K562 (cell line): Measurements from ENCODE around the gene CMTM4. TPM values are rescaled to one million over a fixed set of nuclear protein-coding genes. Genes with fewer than 3 reads are reported as not detected.

Experiments used
- ATAC-seq: fragments of 200-7000 bp; cut with Tn5 transposase; 3 replicates; pipeline ENCODE4 v1.9.1; 2020; ENCODE audit warnings: moderate library complexity
- BruUV-seq: library from RNA; stranded (reverse); fragments of 400-500 nt; replicated peaks from 2 replicates; lab custom pipeline; 2021; lab: Mats Ljungman, UMichigan
- CTCF ChIA-PET: fragments of 300-600 bp; formaldehyde crosslinking; extraction: SDS; loops from one replicate; lab custom pipeline; 2021; ENCODE audit warnings: low intra/inter-chr PET ratio; lab: Yijun Ruan, JAX
- POLR2A ChIA-PET: fragments of 300-600, 350-650 bp; sonication (Branson Sonifier 250); formaldehyde crosslinking; extraction: SDS; loops from one replicate; lab custom pipeline; 2021; ENCODE audit warnings: antibody characterized with exemption, inconsistent platforms; lab: Yijun Ruan, JAX
- DNase-seq, 4 experiments: peaks; one replicate each; pipeline versions ENCODE4 v3.0.0 to v3.0.0-alpha.2; 2011 to 2018; ENCODE audit warnings: low spot score in 3 of 4, mixed read lengths in 3 of 4; ENCODE audit errors: extremely low read depth in 1 of 4
- FAIRE-seq: peaks from 2 replicates; lab custom pipeline; 2011; peaks lifted over from hg19 to GRCh38; lab: Jason Lieb, UNC
- H2AFZ ChIP-seq: 2 replicates; pipeline ENCODE4 v1.6.0; 2011; ENCODE audit warnings: low read depth, low read length, control low read depth, inconsistent platforms
- H3K27ac ChIP-seq: fragments of 200-600 bp; 3 replicates; pipeline ENCODE4 v1.8.0; 2011; ENCODE audit warnings: low read depth, mild to moderate bottlenecking, control low read depth, inconsistent platforms, low read length, moderate library complexity, mixed read lengths; ENCODE audit errors: extremely low read depth
- H3K27me3 ChIP-seq, 2 experiments: fragments of 300-600 bp in 1 of 2; 2 replicates in 1 of 2; 3 replicates in 1 of 2; pipeline versions ENCODE4 v1.6.0 to v1.8.0; 2011; ENCODE audit warnings: inconsistent platforms in 2 of 2, low read length in 2 of 2, mild to moderate bottlenecking in 1 of 2, mixed read lengths in 1 of 2, moderate library complexity in 1 of 2; ENCODE audit not compliant: control insufficient read depth in 2 of 2, insufficient read depth in 2 of 2
- H3K36me3 ChIP-seq: fragments of 300-600 bp; 3 replicates; pipeline ENCODE4 v1.8.0; 2011; ENCODE audit warnings: mild to moderate bottlenecking, low read length, inconsistent platforms; ENCODE audit not compliant: control insufficient read depth, insufficient read depth
- H3K4me1 ChIP-seq, 2 experiments: fragments of 200-600 bp in 1 of 2; replicated peaks in 1 of 2; 2 replicates in 1 of 2; 3 replicates in 1 of 2; pipeline versions ENCODE4 v1.5.1 to v1.8.0; 2011; ENCODE audit warnings: inconsistent platforms in 2 of 2, low read length in 2 of 2, mild to moderate bottlenecking in 1 of 2, mixed read lengths in 1 of 2, moderate library complexity in 1 of 2; ENCODE audit not compliant: control insufficient read depth in 2 of 2, insufficient read depth in 2 of 2
- H3K4me2 ChIP-seq: 2 replicates; pipeline ENCODE4 v1.6.1; 2011; ENCODE audit warnings: low read length, control low read depth, inconsistent platforms, mixed read lengths; ENCODE audit not compliant: insufficient read depth
- H3K4me3 ChIP-seq: fragments of 200-600 bp; sonication (generic), shearing (Covaris generic); 2 replicates; pipeline ENCODE4 v1.5.1; 2016; ENCODE audit warnings: control low read depth, inconsistent platforms
- H3K79me2 ChIP-seq: fragments of 200-600 bp; 3 replicates; pipeline ENCODE4 v1.8.0; 2011; ENCODE audit warnings: low read length, inconsistent platforms; ENCODE audit not compliant: control insufficient read depth, insufficient read depth
- H3K9ac ChIP-seq, 2 experiments: 2 replicates each; pipeline versions ENCODE4 v1.6.0 to v1.6.1; 2011; ENCODE audit warnings: low read depth in 2 of 2, low read length in 2 of 2, control low read depth in 1 of 2, inconsistent platforms in 1 of 2, mild to moderate bottlenecking in 1 of 2, mixed read lengths in 1 of 2; ENCODE audit not compliant: insufficient read depth in 1 of 2
- H3K9me1 ChIP-seq: one replicate; pipeline ENCODE4 v1.6.0; 2011; ENCODE audit warnings: inconsistent platforms, mild to moderate bottlenecking, low read length, moderate library complexity; ENCODE audit not compliant: control insufficient read depth, insufficient read depth
- H3K9me3 ChIP-seq: replicated peaks from 2 replicates; pipeline ENCODE4 v1.5.1; 2011; ENCODE audit warnings: low read depth, low read length, inconsistent platforms; ENCODE audit not compliant: control insufficient read depth, insufficient read depth
- H4K20me1 ChIP-seq: replicated peaks from 2 replicates; pipeline ENCODE4 v1.6.1; 2011; ENCODE audit warnings: low read length, inconsistent platforms, mixed read lengths; ENCODE audit not compliant: control insufficient read depth, insufficient read depth
- AFF4 ChIP-seq: sonication (generic); formaldehyde crosslinking; IDR thresholded peaks from 2 replicates; pipeline ENCODE4 v1.8.0; 2023; ENCODE audit warnings: mild to moderate bottlenecking, missing genetic modification reagents
- BRD4 ChIP-seq: fragments of 200-600 bp; sonication (generic); IDR thresholded peaks from 2 replicates; pipeline ENCODE4 v1.6.1; 2017; ENCODE audit warnings: inconsistent platforms
- CBFB ChIP-seq: sonication (generic); formaldehyde crosslinking; IDR thresholded peaks from 2 replicates; pipeline ENCODE4 v1.4.0; 2020; ENCODE audit warnings: mild to moderate bottlenecking, missing genetic modification reagents
- GATAD2A ChIP-seq: fragments of 450-650 bp; IDR thresholded peaks from 2 replicates; pipeline ENCODE4 v1.6.1; 2017
- MTF1 ChIP-seq: fragments of 250-450 bp; sonication (Bioruptor Pico); IDR thresholded peaks from 2 replicates; pipeline ENCODE4 v1.9.0; 2021; ENCODE audit warnings: moderate library complexity, mild to moderate bottlenecking, inconsistent platforms, borderline replicate concordance
- POLR2G ChIP-seq: fragments of 200-400 bp; formaldehyde crosslinking; IDR thresholded peaks from 2 replicates; pipeline ENCODE4 v1.6.1; 2017; ENCODE audit warnings: low read depth, mild to moderate bottlenecking, antibody characterized with exemption, low read length, moderate library complexity
- POLR2H ChIP-seq: IDR thresholded peaks from 2 replicates; pipeline ENCODE4 v1.6.1; 2016; ENCODE audit warnings: missing genetic modification characterization, low read depth, mild to moderate bottlenecking, control low read depth, missing compliant biosample characterization, moderate library complexity
- SAFB2 ChIP-seq: fragments of 200-400 bp; formaldehyde crosslinking; IDR thresholded peaks from 2 replicates; pipeline ENCODE4 v1.6.1; 2018; ENCODE audit warnings: borderline replicate concordance, low read length, low read depth, moderate library complexity; ENCODE audit not compliant: severe bottlenecking
- SOX6 ChIP-seq: fragments of 450-650 bp; IDR thresholded peaks from 2 replicates; pipeline ENCODE4 v1.6.1; 2014; ENCODE audit warnings: mild to moderate bottlenecking
- TARDBP ChIP-seq: fragments of 450-650 bp; IDR thresholded peaks from 2 replicates; pipeline ENCODE4 v1.6.1; 2016
- YY1 ChIP-seq, 3 experiments: IDR thresholded peaks; 2 replicates each; pipeline ENCODE4 v1.6.1; 2011; ENCODE audit warnings: low read length in 2 of 3, mild to moderate bottlenecking in 2 of 3, moderate library complexity in 2 of 3, borderline replicate concordance in 1 of 3, control low read depth in 1 of 3, low read depth in 1 of 3; ENCODE audit not compliant: insufficient read depth in 3 of 3, insufficient replicate concordance in 2 of 3, control insufficient read depth in 1 of 3, insufficient read length in 1 of 3; ENCODE audit errors: extremely low read depth in 1 of 3
- ZKSCAN8 ChIP-seq: fragments of 200-800 bp; sonication (Bioruptor generic); IDR thresholded peaks from 2 replicates; pipeline ENCODE4 v1.6.1; 2016; ENCODE audit warnings: missing genetic modification characterization, missing compliant biosample characterization
- ZNF133 ChIP-seq: fragments of 250-450 bp; sonication (Bioruptor Pico); IDR thresholded peaks from 2 replicates; pipeline ENCODE4 v1.4.0; 2020; ENCODE audit warnings: mild to moderate bottlenecking
- ZNF668 ChIP-seq: fragments of 250-450 bp; sonication (Bioruptor Pico); IDR thresholded peaks from 2 replicates; pipeline ENCODE4 v1.8.0; 2022; ENCODE audit warnings: mild to moderate bottlenecking, inconsistent platforms
- WGBS: fragments of 100-300 bp; shearing (Covaris generic); methylation state at CpG from one replicate; pipeline ENCODE4 v1.1.6; 2016; ENCODE audit warnings: low coverage, mixed read lengths; ENCODE audit not compliant: insufficient coverage; ENCODE audit errors: missing lambda C conversion rate; 5-methylcytosine and 5-hydroxymethylcytosine counted together
- in situ Hi-C: fragments of 300-500 bp; cut with MboI; formaldehyde crosslinking; loops from 4 replicates; pipeline ENCODE4 v1.15.0; 2018; ENCODE audit warnings: inconsistent platforms, mixed read lengths
- intact Hi-C: fragments of 100-400 bp; cut with micrococcal nuclease; formaldehyde crosslinking; loops from 2 replicates; pipeline ENCODE4 v1.14.2; 2022
- polyA plus RNA-seq, 8 experiments: library from polyadenylated mRNA; depleted of rRNA in 4 of 8; stranded (reverse) in 5 of 8; unstranded in 3 of 8; fragments of >200 nt; fragmentation: Nextera tagmentation in 2 of 8; fragmentation: Illumina TruSeq in 1 of 8; extraction: Ambion mirVana in 2 of 8; extraction: Trizol in 1 of 8; gene quantifications; 2 replicates each; pipeline versions ENCODE4 v1.2.1 to v1.2.3, GENCODE V29; 2011 to 2014; ENCODE audit warnings: inconsistent platforms in 1 of 8, missing spikeins in 1 of 8
- total RNA-seq, 7 experiments: library from RNA; depleted of rRNA in 6 of 7; stranded (reverse); fragments of >200 nt in 6 of 7; fragmentation: Illumina TruSeq in 2 of 7; extraction: Trizol in 2 of 7; gene quantifications; 2 replicates each; pipeline versions ENCODE4 v1.2.1 to v1.2.3, GENCODE V29; 2011 to 2021; ENCODE audit warnings: low replicate concordance in 1 of 7

CMTM4 gene
- total and polyA plus RNA-seq, 9 of the 15 experiments (the other 6 are each of a cell fraction or from before 2014, with no cell fraction given), result 2.0 to 21.3 (median 12.5) TPM

GRCh38 chr16:66681676-66682075 lies 14.9 kb downstream of the CMTM4 start:
- TF ChIP-seq ZNF668 (CRISPR knock-in tag) (no peak), SAFB2 (no peak), AFF4 (CRISPR knock-in tag) (no peak), ZKSCAN8 (CRISPR knock-in tag) (no peak), TARDBP (no peak), MTF1 (CRISPR knock-in tag) (no peak), SOX6 (no peak), ZNF133 (CRISPR knock-in tag) (no peak), CBFB (CRISPR knock-in tag) (no peak), GATAD2A (no peak), POLR2G (no peak), POLR2H (no peak), BRD4 (no peak), YY1 (IDR thresholded peaks at IDR 0.05; ENCODE audit: borderline replicate concordance in 1 of 3, control insufficient read depth in 1 of 3, extremely low read depth in 1 of 3, insufficient read depth in 3 of 3, insufficient read length in 1 of 3, insufficient replicate concordance in 2 of 3, low read depth in 1 of 3, low read length in 2 of 3) (no peak)
- no TSS peak for BruUV-seq
- H3K9ac ChIP-seq, result no peak overlapping the region; a peak in 1 of 4 replicates
- H4K20me1 ChIP-seq, result no peaks in the 10 kb centered on the region
- H3K27me3 ChIP-seq, result no peaks in the 10 kb centered on the region
- POLR2A ChIA-PET, result no interaction called here
- no peaks in the 10 kb centered on the region for H3K79me2 ChIP-seq
- no peaks in the 10 kb centered on the region for H3K9me1 ChIP-seq
- no peak overlapping the region for H2AFZ ChIP-seq
- in situ Hi-C loops, result no loop called here
- CTCF ChIA-PET, result no interaction called here
- DNase-seq, result no peak
- no peak for ATAC-seq
- H3K4me3 ChIP-seq, result no peak overlapping the region
- H3K4me1 ChIP-seq, result no peaks in the 10 kb centered on the region
- intact Hi-C loops, result no loop called here
- no peak for FAIRE-seq
- no peak overlapping the region for H3K27ac ChIP-seq
- peaks cover 10% of the 10 kb centered on the region; the same call in 1 of the 3 replicates for H3K36me3 ChIP-seq
- H3K4me2 ChIP-seq, result no peak overlapping the region
- no peaks in the 10 kb centered on the region for H3K9me3 ChIP-seq
- 85% methylated on average over 4 of the region's 4 CpGs for WGBS
